SK-N-SH (cell line): ENCODE data around the gene BNC2. TPM values are rescaled to one million over a fixed set of nuclear protein-coding genes. Genes with fewer than 3 reads are reported as not detected.
A peak's percentile ranks its signal among the peaks of the same experiment; 100 is the strongest.

Experiments used
- CTCF ChIA-PET: fragments of 300-600, 350-600 bp; formaldehyde crosslinking; extraction: SDS; loops from one replicate; lab custom pipeline; 2021; lab: Yijun Ruan, JAX
- POLR2A ChIA-PET: fragments of 350-600 bp; sonication (Branson Sonifier 250); formaldehyde crosslinking; extraction: SDS; loops from one replicate; lab custom pipeline; 2020; ENCODE audit warnings: antibody characterized with exemption, inconsistent platforms; lab: Yijun Ruan, JAX
- DNase-seq: peaks from one replicate; pipeline ENCODE4 v3.0.0; 2012
- H2AFZ ChIP-seq: fragments of 200-600 bp; sonication (generic); 2 replicates; pipeline ENCODE4 v1.8.1; 2016; ENCODE audit warnings: antibody characterized with exemption, mild to moderate bottlenecking, low read depth
- H3F3A ChIP-seq: fragments of 200-600 bp; sonication (generic); replicated peaks from 2 replicates; pipeline ENCODE3; 2016; ENCODE audit warnings: antibody characterized with exemption, mild to moderate bottlenecking; ENCODE audit not compliant: insufficient read depth
- H3K27ac ChIP-seq, 2 experiments: fragments of 200-500 bp in 1 of 2; fragments of 200-600 bp in 1 of 2; sonication (Bioruptor generic) in 1 of 2; sonication (generic), shearing (Covaris generic) in 1 of 2; 2 replicates each; pipeline versions ENCODE4 v1.5.1 to v1.6.1; 2014 to 2016; ENCODE audit warnings: low read depth in 2 of 2, inconsistent platforms in 1 of 2, low read length in 1 of 2, mild to moderate bottlenecking in 1 of 2, mixed read lengths in 1 of 2
- H3K27me3 ChIP-seq: fragments of 200-600 bp; sonication (generic), shearing (Covaris generic); 2 replicates; pipeline ENCODE4 v1.6.1; 2016; ENCODE audit warnings: mixed run types; ENCODE audit not compliant: insufficient read depth
- H3K36me3 ChIP-seq, 2 experiments: fragments of 200-500 bp in 1 of 2; fragments of 200-600 bp in 1 of 2; sonication (Bioruptor generic) in 1 of 2; sonication (generic) in 1 of 2; replicated peaks in 1 of 2; 2 replicates each; pipeline versions ENCODE3 to v1.5.1; 2014 to 2016; ENCODE audit warnings: low read length in 1 of 2, mild to moderate bottlenecking in 1 of 2; ENCODE audit not compliant: insufficient read depth in 2 of 2, control insufficient read depth in 1 of 2
- H3K4me1 ChIP-seq, 2 experiments: fragments of 200-500 bp in 1 of 2; fragments of 200-600 bp in 1 of 2; sonication (Bioruptor generic) in 1 of 2; sonication (generic), shearing (Covaris generic) in 1 of 2; 2 replicates each; pipeline versions ENCODE4 v1.5.1 to v1.6.1; 2014 to 2016; ENCODE audit warnings: low read depth in 1 of 2, low read length in 1 of 2, mixed run types in 1 of 2; ENCODE audit not compliant: insufficient read depth in 2 of 2, control insufficient read depth in 1 of 2
- H3K4me2 ChIP-seq: fragments of 200-600 bp; sonication (generic), shearing (Covaris generic); 2 replicates; pipeline ENCODE4 v1.6.1; 2017; ENCODE audit warnings: mixed run types
- H3K4me3 ChIP-seq, 2 experiments: fragments of 200-500 bp in 1 of 2; fragments of 200-600 bp in 1 of 2; sonication (Bioruptor generic) in 1 of 2; sonication (generic), shearing (Covaris generic) in 1 of 2; 2 replicates each; pipeline versions ENCODE4 v1.5.1 to v1.8.1; 2014 to 2016; ENCODE audit warnings: low read depth in 2 of 2, inconsistent platforms in 1 of 2, low read length in 1 of 2, mild to moderate bottlenecking in 1 of 2, mixed read lengths in 1 of 2, moderate library complexity in 1 of 2
- H3K79me2 ChIP-seq: fragments of 200-600 bp; sonication (generic); 2 replicates; pipeline ENCODE4 v1.8.1; 2017; ENCODE audit warnings: mild to moderate bottlenecking; ENCODE audit not compliant: insufficient read depth
- H3K9ac ChIP-seq: fragments of 200-600 bp; sonication (generic); 2 replicates; pipeline ENCODE4 v1.6.1; 2017; ENCODE audit warnings: mixed run types
- H3K9me2 ChIP-seq: fragments of 200-600 bp; sonication (generic); 2 replicates; pipeline ENCODE4 v1.6.1; 2017; ENCODE audit warnings: mixed run types
- H3K9me3 ChIP-seq: fragments of 200-600 bp; sonication (generic); 2 replicates; pipeline ENCODE4 v1.6.1; 2017; ENCODE audit warnings: mixed run types, mild to moderate bottlenecking, moderate library complexity
- H4K20me1 ChIP-seq: fragments of 200-600 bp; sonication (generic); 2 replicates; pipeline ENCODE4 v1.6.1; 2017; ENCODE audit warnings: mild to moderate bottlenecking, mixed run types; ENCODE audit not compliant: insufficient read depth
- CHD2 ChIP-seq: fragments of 150-350 bp; IDR thresholded peaks from 2 replicates; pipeline ENCODE4 v1.6.1; 2018; ENCODE audit warnings: low read length; ENCODE audit not compliant: partially characterized antibody
- EZH2phosphoT487 ChIP-seq: fragments of 200-600 bp; sonication (generic); IDR thresholded peaks from 2 replicates; pipeline ENCODE4 v1.6.1; 2017; ENCODE audit warnings: low read depth, mixed run types, mild to moderate bottlenecking, antibody characterized with exemption, moderate library complexity, borderline replicate concordance
- FOSL2 ChIP-seq: IDR thresholded peaks from 2 replicates; pipeline ENCODE4 v1.4.0; 2012; ENCODE audit warnings: low read depth, mild to moderate bottlenecking, moderate library complexity, borderline replicate concordance
- FOXM1 ChIP-seq: IDR thresholded peaks from 2 replicates; pipeline ENCODE4 v1.4.0; 2012; ENCODE audit warnings: low read depth, mild to moderate bottlenecking
- GATA2 ChIP-seq: sonication (generic); formaldehyde crosslinking; IDR thresholded peaks from 2 replicates; pipeline ENCODE4 v1.5.0; 2020; ENCODE audit warnings: mild to moderate bottlenecking, missing genetic modification reagents
- IRF3 ChIP-seq: fragments of 150-350 bp; IDR thresholded peaks from 2 replicates; pipeline ENCODE4 v1.6.1; 2016; ENCODE audit warnings: mild to moderate bottlenecking, low read depth, low read length
- JUND ChIP-seq: IDR thresholded peaks from 2 replicates; pipeline ENCODE4 v1.4.0; 2012
- REST ChIP-seq: IDR thresholded peaks from 2 replicates; pipeline ENCODE4 v1.6.1; 2012; ENCODE audit warnings: mild to moderate bottlenecking, low read depth, low read length, moderate library complexity
- RFX5 ChIP-seq: IDR thresholded peaks from 2 replicates; pipeline ENCODE4 v1.6.1; 2012; ENCODE audit warnings: mild to moderate bottlenecking, improper control_type of control experiment, low read length
- RXRA ChIP-seq: IDR thresholded peaks from 2 replicates; pipeline ENCODE4 v1.4.0; 2012; ENCODE audit warnings: low read depth, mild to moderate bottlenecking, borderline replicate concordance
- SMC3 ChIP-seq: IDR thresholded peaks from 2 replicates; pipeline ENCODE4 v1.6.1; 2012; ENCODE audit warnings: low read depth, low read length, improper control_type of control experiment
- TAF1 ChIP-seq: IDR thresholded peaks from 2 replicates; pipeline ENCODE4 v1.6.1; 2012; ENCODE audit warnings: low read depth, mild to moderate bottlenecking, low read length, moderate library complexity, borderline replicate concordance
- TEAD4 ChIP-seq: IDR thresholded peaks from 2 replicates; pipeline ENCODE4 v1.4.0; 2012; ENCODE audit warnings: mild to moderate bottlenecking, borderline replicate concordance; ENCODE audit not compliant: insufficient read depth
- USF1 ChIP-seq: IDR thresholded peaks from 2 replicates; pipeline ENCODE4 v1.4.0; 2012; ENCODE audit warnings: low read depth, borderline replicate concordance
- ZBTB33 ChIP-seq: IDR thresholded peaks from 2 replicates; pipeline ENCODE4 v1.4.0; 2012; ENCODE audit warnings: low read depth, borderline replicate concordance
- WGBS: methylation state at CpG from one replicate; pipeline ENCODE4 v1.1.6; 2017; ENCODE audit warnings: low lambda C conversion rate; 5-methylcytosine and 5-hydroxymethylcytosine counted together
- polyA plus RNA-seq, 3 experiments: library from polyadenylated mRNA; depleted of rRNA; stranded (reverse); fragments of >200 nt; gene quantifications; 2 replicates each; pipeline ENCODE4 v1.2.3, GENCODE V29; 2012

Gene BNC2
- polyA plus RNA-seq, 1 of the 3 experiments (the other 2 are of a cell fraction), result 8.8 TPM

GRCh38 chr9:16704116-16705110, 166.1 kb downstream of the BNC2 start:
- H3K4me3 ChIP-seq, result peak overlapping the region; percentile 43 to 60; a peak in 3 of 4 replicates
- peak overlapping the region; percentile 83 for H3K4me2 ChIP-seq
- no peaks in the 10 kb centered on the region for H3K9me3 ChIP-seq
- peaks cover 3 to 30% of the 10 kb centered on the region in 2 experiments; a peak in 3 of 4 replicates for H3K4me1 ChIP-seq
- ChIA-PET CTCF (no interaction called here), POLR2A (no interaction called here)
- peaks cover 0 to 7% of the 10 kb centered on the region in 2 experiments for H3K36me3 ChIP-seq
- H3K9me2 ChIP-seq, result no peaks in the 10 kb centered on the region
- H3K79me2 ChIP-seq, result peaks cover 46% of the 10 kb centered on the region
- WGBS, result 4% methylated on average over 11 of the region's 12 CpGs
- H3K27ac ChIP-seq, result peak overlapping the region; percentile 82 to 98
- H3K27me3 ChIP-seq, result no peaks in the 10 kb centered on the region
- peaks cover 40% of the 10 kb centered on the region for H3F3A ChIP-seq
- peak; percentile 14 for DNase-seq
- no peak overlapping the region for H2AFZ ChIP-seq
- no peaks in the 10 kb centered on the region for H4K20me1 ChIP-seq
- TF ChIP-seq JUND (no peak; the same call in 1 of the 2 replicates), FOXM1 (peak; percentile 76), FOSL2 (no peak), GATA2 (CRISPR knock-in tag) (no peak), IRF3 (no peak), RXRA (no peak), TAF1 (peak; percentile 6), TEAD4 (no peak), REST (no peak), CHD2 (no peak), USF1 (no peak), RFX5 (no peak), ZBTB33 (no peak), SMC3 (no peak), EZH2phosphoT487 (no peak)
- peak overlapping the region; percentile 91 for H3K9ac ChIP-seq
